Smooth muscle cell of the pulmonary artery (primary cell): ENCODE results near the gene CELSR3. TPM values are rescaled to one million over a fixed set of nuclear protein-coding genes. Genes with fewer than 3 reads are reported as not detected.

Source experiments
- total RNA-seq: library from RNA; depleted of rRNA; stranded (reverse); fragments of >200 nt; gene quantifications from 2 replicates; pipeline ENCODE4 v1.2.3, GENCODE V29; 2014

Gene CELSR3
- 0.91 and 2.9 TPM in 2 replicates for total RNA-seq

GRCh38 chr3:48662753-48663488 lies at the start of gene CELSR3:
Gene CELSR3, minus strand, starts transcription at chr3:48662886. Its CDS starts 252 bp downstream, at chr3:48662634.

GRCh38 chr3:48685603-48686511 lies 23.2 kb upstream of the CELSR3 start, which contains the start of gene NCKIPSD:
Gene NCKIPSD, minus strand, starts transcription at chr3:48685915. Its CDS starts 108 bp downstream, at chr3:48685807.

GRCh38 chr3:48635222-48636021 lies 27.3 kb downstream of the CELSR3 start, which contains the start of gene SLC26A6:
Gene SLC26A6, minus strand, starts transcription at chr3:48635461. Its CDS starts 68 bp downstream, at chr3:48635393.

GRCh38 chr3:48621461-48621869 lies 41.2 kb downstream of the CELSR3 start, which contains the start of gene TMEM89:
Gene TMEM89, minus strand, starts transcription at chr3:48621769. Its CDS starts 13 bp downstream, at chr3:48621756.

GRCh38 chr3:48609088-48610005 lies 53.3 kb downstream of the CELSR3 start, which contains the start of gene UQCRC1:
Gene UQCRC1, minus strand, starts transcription at chr3:48609646. Its CDS starts 26 bp downstream, at chr3:48609620.

GRCh38 chr3:48595075-48595525 lies 67.6 kb downstream of the CELSR3 start, which contains the start of gene COL7A1:
Gene COL7A1, minus strand, starts transcription at chr3:48595329. Its CDS starts 170 bp downstream, at chr3:48595159.

Other genes starting within 250 kb of the CELSR3 start
- gene PLXNB1, start 232.8 kb downstream of the CELSR3 start, total RNA-seq = 23.8 and 37.3 TPM in 2 replicates
- 11.3 and 12.6 TPM in 2 replicates for gene CCDC51, start 222.8 kb downstream of the CELSR3 start, total RNA-seq
- 69.9 and 93.4 TPM in 2 replicates for gene TMA7, start 222.6 kb downstream of the CELSR3 start, total RNA-seq
- 5.1 and 6.3 TPM in 2 replicates for gene ATRIP, start 216.1 kb downstream of the CELSR3 start, total RNA-seq
- 134 and 160 TPM in 2 replicates for gene SHISA5, start 158.7 kb downstream of the CELSR3 start, total RNA-seq
- 59.8 and 62.5 TPM in 2 replicates for gene PFKFB4, start 106.1 kb downstream of the CELSR3 start, total RNA-seq
- gene UCN2, start 99.1 kb downstream of the CELSR3 start, total RNA-seq = 0.98 and 1.4 TPM in 2 replicates
- gene COL7A1, start 67.6 kb downstream of the CELSR3 start, total RNA-seq = 32.6 and 40.7 TPM in 2 replicates
- gene UQCRC1, start 53.2 kb downstream of the CELSR3 start, total RNA-seq = 229 and 273 TPM in 2 replicates
- not detected in 2 replicates for gene TMEM89, start 41.1 kb downstream of the CELSR3 start, total RNA-seq
- 19.3 and 20.7 TPM in 2 replicates for gene SLC26A6, start 27.4 kb downstream of the CELSR3 start, total RNA-seq
- gene NCKIPSD, start 23.0 kb upstream of the CELSR3 start, total RNA-seq = 15.9 and 18.9 TPM in 2 replicates
- gene IP6K2, start 54.3 kb upstream of the CELSR3 start, total RNA-seq = 33.9 and 34.5 TPM in 2 replicates
- 35.2 and 36.6 TPM in 2 replicates for gene PRKAR2A, start 185.0 kb upstream of the CELSR3 start, total RNA-seq
- gene SLC25A20, start 236.0 kb upstream of the CELSR3 start, total RNA-seq = 15.4 and 15.5 TPM in 2 replicates